IMR-90 (cell line): ENCODE results near the gene EGLN3. TPM values are rescaled to one million over a fixed set of nuclear protein-coding genes. Genes with fewer than 3 reads are reported as not detected.

Source experiments
- ATAC-seq: fragments of 200-7000 bp; cut with Tn5 transposase; 2 replicates; pipeline ENCODE4 v1.9.1; 2020; ENCODE audit warnings: low read depth, mild to moderate bottlenecking, moderate library complexity
- BruUV-seq: library from RNA; stranded (reverse); fragments of 400-500 nt; replicated peaks from 2 replicates; lab custom pipeline; 2021; lab: Mats Ljungman, UMichigan
- CTCF ChIA-PET: fragments of 300-600 bp; formaldehyde crosslinking; extraction: SDS; loops from one replicate; lab custom pipeline; 2021; ENCODE audit warnings: antibody characterized with exemption; lab: Yijun Ruan, JAX
- POLR2A ChIA-PET: fragments of 300-600 bp; sonication (Branson Sonifier 250); formaldehyde crosslinking; loops from one replicate; lab custom pipeline; 2022; ENCODE audit warnings: antibody characterized with exemption; ENCODE audit not compliant: unreplicated experiment; lab: Charles Lee
- DNase-seq: peaks from one replicate; pipeline ENCODE4 v3.0.0; 2013
- H2AFZ ChIP-seq: replicated peaks from 2 replicates; pipeline ENCODE3; 2013; ENCODE audit warnings: low read length, mild to moderate bottlenecking; ENCODE audit not compliant: poor library complexity
- H2AK5ac ChIP-seq: 2 replicates; pipeline ENCODE4 v1.6.1; 2013; ENCODE audit warnings: low read depth, low read length, inconsistent platforms
- H2AK9ac ChIP-seq: replicated peaks from 2 replicates; pipeline ENCODE3; 2013; ENCODE audit warnings: mild to moderate bottlenecking, low read depth, low read length, moderate library complexity; ENCODE audit not compliant: poor library complexity
- H2BK120ac ChIP-seq: 2 replicates; pipeline ENCODE4 v1.6.1; 2013; ENCODE audit warnings: low read depth, low read length, inconsistent platforms
- H2BK15ac ChIP-seq: 3 replicates; pipeline ENCODE4 v1.6.1; 2013; ENCODE audit warnings: low read depth, low read length, inconsistent platforms
- H2BK20ac ChIP-seq: 2 replicates; pipeline ENCODE4 v1.6.1; 2013; ENCODE audit warnings: low read depth, mild to moderate bottlenecking, inconsistent platforms, low read length, moderate library complexity
- H2BK5ac ChIP-seq: 2 replicates; pipeline ENCODE4 v1.6.1; 2013; ENCODE audit warnings: mild to moderate bottlenecking, low read depth, low read length, inconsistent platforms; ENCODE audit not compliant: poor library complexity, severe bottlenecking
- H3K14ac ChIP-seq: replicated peaks from 2 replicates; pipeline ENCODE4 v1.6.1; 2013; ENCODE audit warnings: low read depth, low read length, inconsistent platforms
- H3K18ac ChIP-seq: 2 replicates; pipeline ENCODE4 v1.6.1; 2013; ENCODE audit warnings: low read depth, low read length, control low read depth
- H3K23ac ChIP-seq: 2 replicates; pipeline ENCODE4 v1.6.1; 2013; ENCODE audit warnings: low read depth, low read length, inconsistent platforms
- H3K27ac ChIP-seq: 2 replicates; pipeline ENCODE4 v1.5.1; 2013; ENCODE audit warnings: mild to moderate bottlenecking, control low read depth, low read length; ENCODE audit not compliant: insufficient read depth
- H3K27me3 ChIP-seq: 2 replicates; pipeline ENCODE4 v1.6.1; 2013; ENCODE audit warnings: low read length; ENCODE audit not compliant: control insufficient read depth, insufficient read depth
- H3K36me3 ChIP-seq: 2 replicates; pipeline ENCODE4 v1.6.1; 2013; ENCODE audit warnings: low read length, mixed read lengths; ENCODE audit not compliant: control insufficient read depth, insufficient read depth
- H3K4ac ChIP-seq: 2 replicates; pipeline ENCODE4 v1.6.1; 2013; ENCODE audit warnings: low read depth, low read length, inconsistent platforms
- H3K4me1 ChIP-seq: 2 replicates; pipeline ENCODE4 v1.6.1; 2013; ENCODE audit warnings: low read length, mixed read lengths; ENCODE audit not compliant: control insufficient read depth, insufficient read depth
- H3K4me2 ChIP-seq: 2 replicates; pipeline ENCODE4 v1.6.1; 2013; ENCODE audit warnings: low read depth, mild to moderate bottlenecking, control low read depth, low read length, moderate library complexity
- H3K4me3 ChIP-seq: 2 replicates; pipeline ENCODE4 v1.5.1; 2013; ENCODE audit warnings: low read depth, mild to moderate bottlenecking, control low read depth, low read length, moderate library complexity; ENCODE audit not compliant: insufficient read depth
- H3K56ac ChIP-seq: 2 replicates; pipeline ENCODE4 v1.6.1; 2013; ENCODE audit warnings: low read length, inconsistent platforms; ENCODE audit not compliant: insufficient read depth; ENCODE audit errors: extremely low read depth
- H3K79me1 ChIP-seq, 2 experiments: 2 replicates each; pipeline ENCODE4 v1.6.1; 2013; ENCODE audit warnings: low read length in 2 of 2, inconsistent platforms in 1 of 2, low read depth in 1 of 2
- H3K9ac ChIP-seq: 2 replicates; pipeline ENCODE4 v1.6.1; 2013; ENCODE audit warnings: low read depth, low read length, control low read depth
- H3K9me1 ChIP-seq: 2 replicates; pipeline ENCODE4 v1.6.1; 2013; ENCODE audit warnings: low read length, inconsistent platforms; ENCODE audit not compliant: insufficient read depth
- H3K9me3 ChIP-seq: 2 replicates; pipeline ENCODE4 v1.6.1; 2013; ENCODE audit warnings: low read length; ENCODE audit not compliant: control insufficient read depth, insufficient read depth
- H4K20me1 ChIP-seq: 2 replicates; pipeline ENCODE4 v1.6.1; 2013; ENCODE audit warnings: low read length, inconsistent platforms; ENCODE audit not compliant: insufficient read depth
- H4K5ac ChIP-seq: 2 replicates; pipeline ENCODE4 v1.6.1; 2013; ENCODE audit warnings: mild to moderate bottlenecking, low read depth, low read length, control low read depth
- H4K8ac ChIP-seq, 2 experiments: 2 replicates each; pipeline ENCODE4 v1.6.1; 2013; ENCODE audit warnings: low read depth in 2 of 2, low read length in 2 of 2, control low read depth in 1 of 2, inconsistent platforms in 1 of 2
- H4K91ac ChIP-seq: 2 replicates; pipeline ENCODE4 v1.6.1; 2013; ENCODE audit warnings: low read depth, low read length, inconsistent platforms; ENCODE audit not compliant: insufficient read depth
- CEBPB ChIP-seq: IDR thresholded peaks from 2 replicates; pipeline ENCODE4 v1.6.1; 2012; ENCODE audit warnings: low read depth, low read length, improper control_type of control experiment
- NFE2L2 ChIP-seq: fragments of 150-350 bp; IDR thresholded peaks from 2 replicates; pipeline ENCODE4 v1.6.1; 2016; ENCODE audit warnings: low read depth, mild to moderate bottlenecking, low read length
- RAD21 ChIP-seq: IDR thresholded peaks from 2 replicates; pipeline ENCODE4 v1.6.1; 2012; ENCODE audit warnings: low read length, improper control_type of control experiment
- RCOR1 ChIP-seq: IDR thresholded peaks from 2 replicates; pipeline ENCODE4 v1.6.1; 2012; ENCODE audit warnings: mild to moderate bottlenecking, low read length, improper control_type of control experiment; ENCODE audit not compliant: insufficient replicate concordance
- RFX5 ChIP-seq: IDR thresholded peaks from 2 replicates; pipeline ENCODE4 v1.8.0; 2012; ENCODE audit warnings: low read depth, mild to moderate bottlenecking, low read length, moderate library complexity
- dilution Hi-C: fragments of 300-500 bp; cut with HindIII; formaldehyde crosslinking; loops from one replicate; pipeline ENCODE4 v1.14.3; 2018; ENCODE audit warnings: low sequenced_read_pairs; ENCODE audit not compliant: unreplicated experiment
- in situ Hi-C: fragments of 300-500 bp; cut with MboI; formaldehyde crosslinking; loops from 3 replicates; pipeline ENCODE4 v1.14.3; 2019; ENCODE audit warnings: low sequenced_read_pairs, inconsistent platforms, mixed read lengths
- intact Hi-C: fragments of 100-400 bp; cut with micrococcal nuclease; formaldehyde crosslinking; loops from 2 replicates; pipeline ENCODE4 v1.10.0; 2022
- polyA plus RNA-seq, 3 experiments: library from polyadenylated mRNA; depleted of rRNA; stranded (reverse); fragments of >200 nt; gene quantifications; 2 replicates each; pipeline ENCODE4 v1.2.3, GENCODE V29; 2012; ENCODE audit warnings: low replicate concordance in 1 of 3
- total RNA-seq: library from RNA; depleted of rRNA; stranded (reverse); fragments of >200 nt; gene quantifications from 2 replicates; pipeline ENCODE4 v1.2.3, GENCODE V29; 2012

Gene EGLN3
- total and polyA plus RNA-seq, 2 of the 4 experiments (the other 2 are of a cell fraction) = under 0.01 to 0.03 TPM

DNA sequence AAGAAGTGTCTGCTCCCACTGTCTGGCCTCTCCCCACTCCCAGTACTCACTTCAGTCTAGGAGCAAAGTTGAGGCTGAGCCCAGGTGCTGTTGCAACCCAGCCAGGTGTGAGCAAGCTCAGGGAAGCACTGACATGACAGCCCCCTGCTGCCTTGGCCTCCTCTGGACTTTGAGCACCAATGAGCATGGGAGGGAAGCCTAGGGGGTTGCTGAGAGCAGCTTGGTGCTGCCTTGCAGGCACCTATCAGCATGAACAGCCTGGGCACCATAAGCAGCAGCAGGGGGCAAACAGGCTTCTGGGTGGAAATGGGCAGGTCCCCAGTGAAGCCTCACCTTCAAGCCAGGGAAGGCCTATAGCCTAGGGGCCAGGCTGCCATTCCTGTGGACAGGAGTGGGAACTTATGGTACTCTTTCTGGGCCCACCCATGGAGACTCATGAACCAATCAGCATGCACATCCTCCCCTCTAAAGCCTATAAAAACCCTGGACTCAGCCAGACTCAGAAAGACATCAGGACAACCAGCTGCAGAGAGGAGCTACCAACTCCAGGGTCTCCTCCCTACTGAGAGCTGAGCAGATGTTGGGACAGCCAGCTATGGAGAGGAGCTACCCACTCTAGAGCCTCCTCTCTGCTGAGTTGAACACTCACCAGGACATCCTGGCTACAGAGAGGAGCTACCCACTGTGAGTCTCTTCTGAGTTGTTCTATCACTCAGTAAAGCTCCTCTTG lies 49.3 kb downstream of the EGLN3 start:
- in situ Hi-C loops = no loop called here
- Histone ChIP-seq H2BK20ac (no peak overlapping the region), H3K4ac (no peak overlapping the region), H2BK5ac (no peak overlapping the region), H3K4me1 (no peaks in the 10 kb centered on the region), H2AK5ac (no peak overlapping the region), H2BK120ac (no peak overlapping the region), H3K23ac (no peak overlapping the region), H2AFZ (no peak overlapping the region), H3K27ac (no peak overlapping the region), H3K79me1 (no peaks in the 10 kb centered on the region), H3K9me3 (no peaks in the 10 kb centered on the region), H3K27me3 (no peaks in the 10 kb centered on the region), H3K56ac (no peak overlapping the region), H2BK15ac (no peak overlapping the region), H3K4me2 (no peak overlapping the region), H2AK9ac (no peak overlapping the region), H3K9me1 (no peaks in the 10 kb centered on the region), H4K20me1 (no peaks in the 10 kb centered on the region), H4K8ac (no peak overlapping the region), H4K91ac (no peak overlapping the region), H3K9ac (no peak overlapping the region), H3K4me3 (no peak overlapping the region), H3K18ac (no peak overlapping the region), H3K14ac (no peak overlapping the region), H3K36me3 (no peaks in the 10 kb centered on the region), H4K5ac (no peak overlapping the region)
- ChIA-PET CTCF (no interaction called here), POLR2A (no interaction called here)
- ATAC-seq (no peak), DNase-seq (no peak)
- dilution Hi-C loops = no loop called here
- intact Hi-C loops = no loop called here
- TF ChIP-seq RCOR1 (no peak), CEBPB (no peak), RFX5 (no peak), RAD21 (no peak), NFE2L2 (no peak)
- BruUV-seq = no TSS peak
